HG02852 (cell line): ENCODE data around the gene NAB1.

Experiments used
- ATAC-seq: cut with Tn5 transposase; IDR thresholded peaks from one replicate; pipeline ENCODE4 v1.9.1; 2021; ENCODE audit warnings: mild to moderate bottlenecking, moderate library complexity; ENCODE audit not compliant: unreplicated experiment

The NAB1 gene

GRCh38 chr2:190636361-190636760 lies 12.5 kb upstream of the NAB1 start:
- ATAC-seq, result no peak

- ATAC-seq, result peak; percentile 51
Observed at GRCh38 chr2:190637281-190637734, 11.6 kb upstream of the NAB1 start.

GRCh38 chr2:190637903-190638618 lies 10.8 kb upstream of the NAB1 start:
- ATAC-seq, result no peak

GRCh38 chr2:190640117-190640516 lies 8.8 kb upstream of the NAB1 start:
- no peak for ATAC-seq

- ATAC-seq, result no peak
Observed at GRCh38 chr2:190641469-190641868, 7.4 kb upstream of the NAB1 start.

GRCh38 chr2:190646780-190647522 lies 1.9 kb upstream of the NAB1 start:
- ATAC-seq, result no peak

- ATAC-seq, result peak; percentile 76
Observed at GRCh38 chr2:190648289-190649034, 421 bp upstream of the NAB1 start.

- ATAC-seq, result no peak
Observed at GRCh38 chr2:190649798-190650390, 1.0 kb downstream of the NAB1 start.

- ATAC-seq, result no peak
Observed at GRCh38 chr2:190651413-190651812, 2.5 kb downstream of the NAB1 start.

- no peak for ATAC-seq
Observed at GRCh38 chr2:190653231-190653630, 4.3 kb downstream of the NAB1 start.

- no peak for ATAC-seq
Observed at GRCh38 chr2:190653931-190654330, 5.0 kb downstream of the NAB1 start.

GRCh38 chr2:190655113-190655512 lies 6.2 kb downstream of the NAB1 start:
- ATAC-seq, result no peak

- ATAC-seq, result no peak
Observed at GRCh38 chr2:190655570-190655969, 6.7 kb downstream of the NAB1 start.

GRCh38 chr2:190656301-190656700 lies 7.4 kb downstream of the NAB1 start:
- no peak for ATAC-seq

- no peak for ATAC-seq
Observed at GRCh38 chr2:190657474-190658255, 8.8 kb downstream of the NAB1 start.

- ATAC-seq, result no peak
Observed at GRCh38 chr2:190659553-190659952, 10.7 kb downstream of the NAB1 start.

- no peak for ATAC-seq
Observed at GRCh38 chr2:190662754-190663153, 13.9 kb downstream of the NAB1 start.

GRCh38 chr2:190663348-190663747 lies 14.5 kb downstream of the NAB1 start:
- no peak for ATAC-seq

GRCh38 chr2:190663839-190664238 lies 15.0 kb downstream of the NAB1 start:
- ATAC-seq, result no peak

GRCh38 chr2:190664240-190664639 lies 15.4 kb downstream of the NAB1 start:
- no peak for ATAC-seq
